ENCODE results near the gene TAOK2.

The TAOK2 gene

GRCh38 chr16:29995911-29996765 lies 22.5 kb downstream of the TAOK2 start, which contains the start of gene INO80E:
Gene INO80E, plus strand, starts transcription at chr16:29996241. Its CDS starts 70 bp downstream, at chr16:29996311.
- DNase-seq (ENCODE audit: low spot score), result peak; percentile 100
- no peak for TF ChIP-seq CTCF (IDR thresholded peaks at IDR 0.05; ENCODE audit: borderline replicate concordance, control extremely low read depth, extremely low read depth, insufficient read depth, missing control alignments)
- in situ Hi-C loops (cut with MboI; ENCODE audit: low sequenced_read_pairs, unreplicated experiment), result no loop called here

- no peak for TF ChIP-seq CTCF (IDR thresholded peaks at IDR 0.05; ENCODE audit: borderline replicate concordance, control extremely low read depth, extremely low read depth, insufficient read depth, missing control alignments)
- DNase-seq (ENCODE audit: low spot score), result no peak
- in situ Hi-C loops (cut with MboI; ENCODE audit: low sequenced_read_pairs, unreplicated experiment), result no loop called here
These were observed 23.1 kb downstream of the TAOK2 start for GRCh38 chr16:29996766-29997250.

GRCh38 chr16:29999605-30000004 lies 25.9 kb downstream of the TAOK2 start:
- in situ Hi-C loops (cut with MboI; ENCODE audit: low sequenced_read_pairs, unreplicated experiment), result loop anchor here (25.0 kb wide), 1 partner anchor 312 kb away; the partner anchor contains the start of gene QPRT

GRCh38 chr16:30000735-30001631 lies 27.3 kb downstream of the TAOK2 start:
- in situ Hi-C loops (cut with MboI; ENCODE audit: low sequenced_read_pairs, unreplicated experiment), result loop anchor here (25.0 kb wide), 1 partner anchor 314 kb away; the partner anchor contains the start of gene QPRT
- no peak for TF ChIP-seq CTCF (IDR thresholded peaks at IDR 0.05; ENCODE audit: borderline replicate concordance, control extremely low read depth, extremely low read depth, insufficient read depth, missing control alignments)
- DNase-seq (ENCODE audit: low spot score), result no peak

More at GRCh38 chr16:29999605-30000004, 25.9 kb downstream of the TAOK2 start:
- TF ChIP-seq CTCF (IDR thresholded peaks at IDR 0.05; ENCODE audit: borderline replicate concordance, control extremely low read depth, extremely low read depth, insufficient read depth, missing control alignments), result no peak
- DNase-seq (ENCODE audit: low spot score), result no peak

DNA sequence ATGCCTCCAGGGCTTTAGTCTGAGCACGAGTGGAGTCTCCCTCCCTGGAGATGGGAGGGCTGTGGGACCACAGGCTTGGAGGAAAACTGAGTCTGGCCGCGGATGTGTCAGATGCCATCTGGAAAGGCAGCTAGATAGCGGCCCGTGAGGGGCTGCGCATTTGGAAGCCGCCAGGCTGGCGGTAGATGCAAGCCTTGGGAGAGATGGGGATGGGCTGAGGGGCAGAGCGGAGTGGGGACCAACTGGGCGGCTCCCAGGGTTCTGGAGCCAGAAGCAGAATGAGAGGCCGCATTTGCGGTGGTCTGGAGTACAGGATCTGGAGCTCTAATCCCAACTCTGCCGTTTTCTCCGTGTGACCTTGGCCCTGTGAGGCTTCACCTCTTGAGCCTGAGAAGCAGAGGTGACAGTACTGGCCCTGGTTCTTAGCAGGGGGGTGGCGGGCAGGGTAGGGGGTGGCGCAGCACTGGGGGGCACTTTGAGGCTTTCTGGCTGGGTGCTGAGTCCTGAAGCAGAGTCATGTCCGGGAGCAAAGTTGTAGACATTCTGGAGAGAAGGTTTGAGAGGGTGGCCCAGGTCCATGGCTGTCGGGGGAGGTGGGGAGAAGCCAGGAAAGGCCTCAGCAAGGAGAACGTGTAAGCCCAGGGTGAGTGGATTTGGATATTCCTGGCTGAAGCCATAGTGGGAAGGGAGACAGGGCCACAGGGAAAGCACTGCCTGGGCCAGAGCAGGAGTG lies 29.1 kb downstream of the TAOK2 start:
- no peak for DNase-seq (ENCODE audit: low spot score)
- in situ Hi-C loops (cut with MboI; ENCODE audit: low sequenced_read_pairs, unreplicated experiment), result loop anchor here (25.0 kb wide), 1 partner anchor 315 kb away; the partner anchor contains the start of gene QPRT
- TF ChIP-seq CTCF (IDR thresholded peaks at IDR 0.05; ENCODE audit: borderline replicate concordance, control extremely low read depth, extremely low read depth, insufficient read depth, missing control alignments), result no peak

Data from GM13976 (cell line).